Naive thymus-derived CD4-positive, alpha-beta T cell (primary cell): ENCODE data around the gene MAGI2. TPM values are rescaled to one million over a fixed set of nuclear protein-coding genes. Genes with fewer than 3 reads are reported as not detected.

Experiments
- ATAC-seq: fragments of 150-1000 bp; cut with Tn5 transposase; 2 replicates; pipeline ENCODE4 v1.10.0; 2021; ENCODE audit warnings: mild to moderate bottlenecking, moderate library complexity
- CTCF ChIA-PET: fragments of 350-600 bp; sonication (Branson Sonifier 250); formaldehyde crosslinking; loops from one replicate; lab custom pipeline; 2021; ENCODE audit warnings: antibody characterized with exemption; lab: Charles Lee
- POLR2A ChIA-PET: fragments of 350-600 bp; sonication (Branson Sonifier 250); formaldehyde crosslinking; loops from one replicate; lab custom pipeline; 2021; ENCODE audit warnings: antibody characterized with exemption, inconsistent platforms; lab: Charles Lee
- DNase-seq, 9 donors: peaks; one replicate each; pipeline versions ENCODE4 v3.0.0 to v3.0.0-alpha.2; 2020 to 2022; ENCODE audit warnings: mixed read lengths in 1 of 9
- H3K27ac ChIP-seq: one replicate; pipeline ENCODE4 v1.7.0; 2013; ENCODE audit warnings: mild to moderate bottlenecking, low read depth, low read length, moderate library complexity
- H3K27me3 ChIP-seq, 2 donors: one replicate each; pipeline ENCODE4 v1.7.0; 2013; ENCODE audit warnings: low read length in 2 of 2, mild to moderate bottlenecking in 2 of 2, moderate library complexity in 2 of 2; ENCODE audit not compliant: control insufficient read depth in 2 of 2, insufficient read depth in 2 of 2
- H3K36me3 ChIP-seq, 3 experiments: 1 replicate in 2 of 3; 2 replicates in 1 of 3; pipeline ENCODE4 v1.7.0; 2013; ENCODE audit warnings: low read length in 3 of 3, mild to moderate bottlenecking in 3 of 3, moderate library complexity in 1 of 3; ENCODE audit not compliant: insufficient read depth in 3 of 3, control insufficient read depth in 2 of 3
- H3K4me1 ChIP-seq, 2 donors: one replicate each; pipeline ENCODE4 v1.7.0; 2013; ENCODE audit warnings: low read length in 2 of 2, mild to moderate bottlenecking in 2 of 2, moderate library complexity in 1 of 2; ENCODE audit not compliant: control insufficient read depth in 2 of 2, insufficient read depth in 2 of 2
- H3K4me3 ChIP-seq: 2 replicates; pipeline ENCODE4 v1.7.0; 2013; ENCODE audit warnings: mild to moderate bottlenecking, low read length
- H3K9me3 ChIP-seq, 3 experiments: 1 replicate in 2 of 3; 2 replicates in 1 of 3; pipeline ENCODE4 v1.7.0; 2013; ENCODE audit warnings: low read length in 3 of 3; ENCODE audit not compliant: control insufficient read depth in 2 of 3
- H3K27ac Mint-ChIP-seq, 9 donors: one replicate each; pipeline ENCODE4 v1.8.0; 2020 to 2022; ENCODE audit warnings: mixed read lengths in 9 of 9, mild to moderate bottlenecking in 8 of 9, moderate library complexity in 5 of 9, inconsistent platforms in 2 of 9
- H3K27me3 Mint-ChIP-seq, 5 donors: one replicate each; pipeline ENCODE4 v1.8.0; 2021 to 2022; ENCODE audit warnings: mixed read lengths in 5 of 5, mild to moderate bottlenecking in 1 of 5
- H3K36me3 Mint-ChIP-seq, 5 donors: one replicate each; pipeline ENCODE4 v1.8.0; 2020 to 2022; ENCODE audit warnings: mixed read lengths in 5 of 5, mild to moderate bottlenecking in 3 of 5, inconsistent platforms in 1 of 5
- H3K4me1 Mint-ChIP-seq, 7 donors: one replicate each; pipeline ENCODE4 v1.8.0; 2020 to 2022; ENCODE audit warnings: mixed read lengths in 7 of 7, mild to moderate bottlenecking in 3 of 7, inconsistent platforms in 1 of 7
- H3K4me3 Mint-ChIP-seq, 10 donors: one replicate each; pipeline ENCODE4 v1.8.0; 2020 to 2022; ENCODE audit warnings: mild to moderate bottlenecking in 10 of 10, mixed read lengths in 10 of 10, moderate library complexity in 6 of 10, inconsistent platforms in 2 of 10
- H3K9me3 Mint-ChIP-seq, 11 donors: one replicate each; pipeline ENCODE4 v1.8.0; 2020 to 2022; ENCODE audit warnings: mixed read lengths in 11 of 11, mild to moderate bottlenecking in 4 of 11, inconsistent platforms in 1 of 11, moderate library complexity in 1 of 11
- intact Hi-C, 2 donors: fragments of 100-400 bp; cut with micrococcal nuclease; formaldehyde crosslinking; loops; one replicate each; pipeline ENCODE4 v1.15.1; 2023
- polyA plus RNA-seq, 2 donors: library from polyadenylated mRNA; unstranded; fragments of 300-500 nt; fragmentation: Illumina TruSeq; gene quantifications; one replicate each; pipeline ENCODE4 v1.2.3, GENCODE V29; 2021
- total RNA-seq, 6 experiments: library from RNA in 5 of 6; stranded (reverse) in 5 of 6; gene quantifications; 1 replicate in 5 of 6; 2 replicates in 1 of 6; pipeline ENCODE4 v1.2.3 and lab custom pipeline; 2021 to 2026

Gene MAGI2
- total and polyA plus RNA-seq, 7 experiments from 2014 or later: 0.05 to 0.67 (median 0.15) TPM; not detected in 3

GRCh38 chr7:78198756-78199155, 1254.7 kb downstream of the MAGI2 start:
- H3K9me3 ChIP-seq: no peaks in the 10 kb centered on the region
- Mint-ChIP-seq H3K4me1 (peaks cover 0 to 1% (median 0%) of the 10 kb centered on the region in 7 donors), H3K27me3 (peaks cover 0 to 14% (median 4%) of the 10 kb centered on the region in 5 donors), H3K4me3 (no peak overlapping the region), H3K9me3 (peaks cover 0 to 2% (median 0%) of the 10 kb centered on the region in 11 donors), H3K27ac (no peak overlapping the region), H3K36me3 (no peaks in the 10 kb centered on the region)
- intact Hi-C loops: no loop called here
- ChIA-PET POLR2A (no interaction called here), CTCF (no interaction called here)
- no peak overlapping the region for H3K4me3 ChIP-seq
- no peaks in the 10 kb centered on the region for H3K4me1 ChIP-seq
- no peaks in the 10 kb centered on the region for H3K36me3 ChIP-seq
- H3K27me3 ChIP-seq: peaks cover 0 to 4% of the 10 kb centered on the region in 2 donors
- H3K27ac ChIP-seq: no peak overlapping the region
- DNase-seq (no peak), ATAC-seq (no peak)

- DNase-seq (no peak), ATAC-seq (no peak)
- H3K27ac ChIP-seq: no peak overlapping the region
- Mint-ChIP-seq H3K36me3 (no peaks in the 10 kb centered on the region), H3K9me3 (peaks cover 0 to 4% (median 0%) of the 10 kb centered on the region in 11 donors), H3K4me3 (no peak overlapping the region), H3K27me3 (peaks cover 0 to 13% (median 7%) of the 10 kb centered on the region in 5 donors), H3K27ac (no peak overlapping the region), H3K4me1 (peaks cover 0 to 4% (median 0%) of the 10 kb centered on the region in 7 donors)
- H3K9me3 ChIP-seq: no peaks in the 10 kb centered on the region
- H3K4me3 ChIP-seq: no peak overlapping the region
- POLR2A ChIA-PET: no interaction called here
- intact Hi-C loops: no loop called here
- no peaks in the 10 kb centered on the region for H3K4me1 ChIP-seq
- H3K36me3 ChIP-seq: no peaks in the 10 kb centered on the region
- CTCF ChIA-PET: no interaction called here
- H3K27me3 ChIP-seq: peaks cover 0 to 4% of the 10 kb centered on the region in 2 donors
Observed at GRCh38 chr7:78197447-78197846, 1256.0 kb downstream of the MAGI2 start.

DNA sequence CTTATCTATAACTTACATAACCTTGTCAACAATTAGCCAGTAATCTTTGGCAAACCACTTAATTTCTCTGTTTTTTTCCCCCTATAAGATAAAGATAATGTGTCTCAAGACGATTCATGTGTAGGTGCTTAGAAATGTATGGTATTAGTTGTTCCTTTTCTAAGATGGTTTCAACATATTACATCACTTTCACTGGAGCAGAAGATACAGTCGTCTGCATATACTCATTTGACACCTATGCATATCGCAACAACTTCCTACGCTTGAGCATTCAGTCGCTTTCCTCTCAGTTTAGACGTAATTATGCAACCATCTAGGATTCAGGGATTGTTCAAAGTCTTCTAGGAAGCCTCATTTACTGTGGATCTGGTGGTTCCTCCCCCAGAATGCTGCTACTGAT, 1258.2 kb downstream of the MAGI2 start:
- ChIA-PET POLR2A (no interaction called here), CTCF (no interaction called here)
- no peak overlapping the region for H3K27ac Mint-ChIP-seq
- Histone ChIP-seq H3K36me3 (no peaks in the 10 kb centered on the region), H3K4me3 (no peak overlapping the region), H3K9me3 (no peaks in the 10 kb centered on the region), H3K27me3 (no peaks in the 10 kb centered on the region), H3K27ac (no peak overlapping the region), H3K4me1 (no peaks in the 10 kb centered on the region)
- DNase-seq (no peak), ATAC-seq (no peak)
- peaks cover 0 to 5% (median 0%) of the 10 kb centered on the region in 7 donors for H3K4me1 Mint-ChIP-seq
- peaks cover 0 to 17% (median 10%) of the 10 kb centered on the region in 5 donors for H3K27me3 Mint-ChIP-seq
- H3K4me3 Mint-ChIP-seq: no peak overlapping the region
- peaks cover 0 to 4% (median 0%) of the 10 kb centered on the region in 11 donors for H3K9me3 Mint-ChIP-seq
- intact Hi-C loops: no loop called here
- no peaks in the 10 kb centered on the region for H3K36me3 Mint-ChIP-seq

- intact Hi-C loops: no loop called here
- Histone ChIP-seq H3K4me3 (no peak overlapping the region), H3K36me3 (no peaks in the 10 kb centered on the region), H3K9me3 (no peaks in the 10 kb centered on the region), H3K4me1 (no peaks in the 10 kb centered on the region), H3K27me3 (no peaks in the 10 kb centered on the region), H3K27ac (no peak overlapping the region)
- Mint-ChIP-seq H3K27me3 (peaks cover 0 to 17% (median 10%) of the 10 kb centered on the region in 5 donors), H3K27ac (no peak overlapping the region), H3K4me3 (no peak overlapping the region), H3K9me3 (peaks cover 0 to 4% (median 0%) of the 10 kb centered on the region in 11 donors), H3K36me3 (no peaks in the 10 kb centered on the region), H3K4me1 (peaks cover 0 to 5% (median 0%) of the 10 kb centered on the region in 7 donors)
- DNase-seq (no peak), ATAC-seq (no peak)
- ChIA-PET POLR2A (no interaction called here), CTCF (no interaction called here)
Observed at GRCh38 chr7:78194611-78195010, 1258.9 kb downstream of the MAGI2 start.

DNA sequence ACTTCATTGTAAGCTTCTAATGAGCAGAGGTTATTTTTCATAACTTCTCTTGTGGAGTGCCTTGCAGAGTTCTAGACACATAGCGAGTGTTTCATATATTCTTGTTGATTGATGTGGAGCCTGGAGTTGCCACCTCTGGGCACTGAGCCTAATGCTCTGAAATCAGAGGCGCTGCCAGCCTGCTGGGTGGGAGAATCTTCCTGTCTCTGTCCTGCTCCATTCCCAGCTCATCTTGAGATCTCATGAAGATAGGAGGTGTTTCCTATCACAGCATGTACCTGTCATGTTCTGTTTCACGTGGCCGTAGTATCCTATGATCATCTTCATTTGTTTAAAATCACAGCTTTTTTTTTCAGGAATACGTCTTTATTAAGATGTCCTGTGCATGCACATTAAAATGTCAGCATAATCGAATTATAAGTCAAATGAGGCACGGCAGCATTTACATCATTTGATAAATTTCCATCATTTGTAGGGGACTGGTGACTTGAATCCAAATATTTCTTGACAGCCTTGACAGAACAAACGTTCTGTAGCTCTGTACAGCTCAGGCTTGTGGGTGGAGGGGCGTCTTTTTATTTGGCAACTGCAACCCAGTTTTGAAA, 1261.9 kb downstream of the MAGI2 start:
- Histone ChIP-seq H3K27ac (no peak overlapping the region), H3K9me3 (no peaks in the 10 kb centered on the region), H3K36me3 (no peaks in the 10 kb centered on the region), H3K27me3 (no peaks in the 10 kb centered on the region), H3K4me1 (no peaks in the 10 kb centered on the region), H3K4me3 (no peak overlapping the region)
- peaks cover 0 to 5% (median 0%) of the 10 kb centered on the region in 7 donors for H3K4me1 Mint-ChIP-seq
- peaks cover 0 to 4% (median 0%) of the 10 kb centered on the region in 11 donors for H3K9me3 Mint-ChIP-seq
- POLR2A ChIA-PET: no interaction called here
- no peak overlapping the region for H3K4me3 Mint-ChIP-seq
- H3K27me3 Mint-ChIP-seq: peaks cover 0 to 20% (median 4%) of the 10 kb centered on the region in 5 donors
- no peak for ATAC-seq
- no peak for DNase-seq
- H3K36me3 Mint-ChIP-seq: no peaks in the 10 kb centered on the region
- intact Hi-C loops: no loop called here
- CTCF ChIA-PET: no interaction called here
- no peak overlapping the region for H3K27ac Mint-ChIP-seq

GRCh38 chr7:78189762-78190161, 1263.7 kb downstream of the MAGI2 start:
- Histone ChIP-seq H3K9me3 (no peaks in the 10 kb centered on the region), H3K36me3 (no peaks in the 10 kb centered on the region), H3K27ac (no peak overlapping the region), H3K4me1 (no peaks in the 10 kb centered on the region), H3K27me3 (no peaks in the 10 kb centered on the region), H3K4me3 (no peak overlapping the region)
- Mint-ChIP-seq H3K9me3 (peaks cover 0 to 4% (median 0%) of the 10 kb centered on the region in 11 donors), H3K36me3 (no peaks in the 10 kb centered on the region), H3K4me3 (no peak overlapping the region), H3K27ac (no peak overlapping the region), H3K27me3 (peaks cover 0 to 20% (median 7%) of the 10 kb centered on the region in 5 donors), H3K4me1 (peaks cover 0 to 5% (median 0%) of the 10 kb centered on the region in 7 donors)
- ATAC-seq (no peak), DNase-seq (no peak)
- ChIA-PET POLR2A (no interaction called here), CTCF (no interaction called here)
- intact Hi-C loops: no loop called here

DNA sequence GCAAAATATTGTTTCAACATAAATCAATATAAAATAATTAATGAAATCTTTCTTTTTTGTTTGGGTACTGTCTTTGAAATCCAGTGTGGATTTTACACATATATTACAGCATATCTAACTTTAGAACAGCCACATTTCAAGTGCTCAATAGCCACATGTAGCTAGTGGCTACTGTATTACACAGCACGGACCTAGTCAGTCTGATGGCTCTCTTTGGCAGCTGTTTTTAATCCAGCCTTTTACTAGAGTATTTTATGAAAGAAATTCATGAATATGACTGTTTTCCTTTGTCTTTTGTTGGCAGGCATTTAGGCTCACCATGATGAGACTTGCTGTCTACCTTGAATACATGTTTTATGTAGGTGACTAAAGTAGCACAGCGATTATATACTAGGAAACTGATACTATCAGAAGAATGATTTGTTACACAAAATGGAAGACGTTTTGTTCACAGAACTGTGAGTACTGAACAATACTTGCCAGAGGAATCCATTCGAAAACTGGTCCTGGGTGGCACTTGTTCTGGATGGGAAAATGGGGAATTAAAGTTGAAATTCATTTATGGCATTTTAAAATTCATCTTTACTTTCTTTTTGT, 1268.2 kb downstream of the MAGI2 start:
- no peaks in the 10 kb centered on the region for H3K36me3 Mint-ChIP-seq
- H3K4me1 Mint-ChIP-seq: no peaks in the 10 kb centered on the region
- no peak overlapping the region for H3K27ac Mint-ChIP-seq
- ChIA-PET POLR2A (no interaction called here), CTCF (no interaction called here)
- Histone ChIP-seq H3K27ac (no peak overlapping the region), H3K9me3 (no peaks in the 10 kb centered on the region), H3K27me3 (no peaks in the 10 kb centered on the region), H3K4me3 (no peak overlapping the region), H3K4me1 (no peaks in the 10 kb centered on the region), H3K36me3 (no peaks in the 10 kb centered on the region)
- H3K4me3 Mint-ChIP-seq: no peak overlapping the region
- no peak for ATAC-seq
- intact Hi-C loops: no loop called here
- DNase-seq: no peak
- H3K9me3 Mint-ChIP-seq: no peaks in the 10 kb centered on the region
- H3K27me3 Mint-ChIP-seq: peaks cover 0 to 20% (median 6%) of the 10 kb centered on the region in 5 donors
